ENCODE data around the gene BHLHA9.

- TF ChIP-seq EZH2 (IDR thresholded peaks at IDR 0.05; ENCODE audit: borderline replicate concordance, low read depth, low read length, severe bottlenecking) (no peak), CTCF (IDR thresholded peaks at IDR 0.05; ENCODE audit: borderline replicate concordance, extremely low read depth, low read length, poor library complexity, severe bottlenecking) (no peak)
Observed at GRCh38 chr17:1224330-1224729, 45.9 kb upstream of the BHLHA9 start.
